Activated naive CD4-positive, alpha-beta T cell treated with Interleukin-2 at 50 U/mL for 16 hours (primary cell): ENCODE results near the gene GMDS.

Experiments used
- DNase-seq: peaks from one replicate; pipeline ENCODE4 v3.0.0-alpha.2; 2020

GMDS gene

DNA sequence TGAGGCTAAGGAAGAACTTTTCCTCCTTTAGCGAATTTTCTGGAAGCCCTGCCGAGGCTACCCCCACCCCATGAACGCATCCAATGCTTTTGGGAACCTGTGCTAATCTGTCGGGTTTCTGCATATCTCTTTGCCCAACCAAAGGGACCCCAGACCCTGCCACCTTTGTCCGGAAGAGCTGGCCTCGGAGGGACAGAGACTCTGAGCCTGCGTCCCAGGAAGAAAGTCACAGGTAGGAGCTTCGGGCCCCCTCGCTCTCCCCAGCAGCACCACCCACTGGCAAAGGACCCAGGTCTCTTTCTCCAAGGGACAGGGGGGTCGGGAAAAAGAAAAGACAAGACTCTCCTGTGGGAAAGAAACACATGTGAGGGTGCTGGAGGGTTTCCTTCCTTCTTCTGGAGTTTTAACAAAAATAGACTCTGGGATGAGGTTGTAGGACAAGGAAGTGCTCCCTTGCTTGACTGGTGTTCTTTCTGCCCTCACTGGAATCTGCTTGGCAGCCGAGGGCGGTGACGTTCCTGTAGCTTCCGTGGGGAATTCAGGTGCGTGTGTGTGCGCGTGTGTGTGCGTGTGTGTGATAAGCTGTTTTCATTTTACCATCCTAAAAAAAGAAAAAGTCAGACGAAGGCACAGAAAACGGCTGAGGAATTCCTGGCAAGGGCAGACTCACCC is 652.0 kb downstream of the GMDS start:
- DNase-seq: no peak

GRCh38 chr6:1592852-1593251 is 652.6 kb downstream of the GMDS start:
- no peak for DNase-seq

DNA sequence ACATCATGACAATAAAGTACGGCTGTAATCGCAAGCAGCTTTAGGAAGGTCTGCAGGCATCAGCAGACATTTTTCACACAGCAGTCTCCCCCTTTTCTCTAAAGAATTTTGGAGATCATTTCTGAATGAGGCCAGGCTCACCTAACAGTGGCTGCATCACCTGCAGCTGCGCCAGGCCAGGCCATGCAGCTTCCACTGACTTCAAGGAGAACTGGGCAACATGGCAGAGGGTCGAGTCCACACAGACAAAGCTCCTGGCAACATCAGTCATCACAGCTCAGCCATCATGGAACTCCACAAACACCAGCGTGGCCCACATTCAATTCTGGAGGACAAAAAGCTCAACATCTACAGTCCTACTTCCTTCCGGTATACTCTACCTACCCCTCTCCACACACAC is 653.5 kb downstream of the GMDS start:
- DNase-seq: no peak

GRCh38 chr6:1591243-1591642 is 654.2 kb downstream of the GMDS start:
- no peak for DNase-seq

- DNase-seq: no peak
These were observed 654.8 kb downstream of the GMDS start for GRCh38 chr6:1590580-1590979.

DNA sequence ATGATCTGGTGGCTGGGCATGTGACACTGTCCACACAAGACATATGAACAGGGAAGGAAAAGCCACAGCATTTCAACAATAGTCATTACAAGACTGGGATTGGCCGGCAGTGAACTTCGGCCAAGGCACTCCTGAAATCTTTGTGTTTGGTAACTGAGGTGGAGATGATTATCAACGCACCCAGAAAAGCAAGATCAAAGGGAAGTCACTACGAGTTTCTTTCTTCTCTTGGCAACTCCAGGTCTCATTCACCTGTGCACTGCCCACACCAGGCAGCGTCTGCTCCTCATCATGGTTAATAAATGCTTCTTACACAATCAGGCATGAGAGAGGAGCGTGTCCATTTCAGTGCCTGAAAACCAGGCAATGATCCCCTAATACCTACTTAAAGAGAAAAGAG is 656.2 kb downstream of the GMDS start:
- no peak for DNase-seq

GRCh38 chr6:1587977-1588376 is 657.4 kb downstream of the GMDS start:
- no peak for DNase-seq

DNA sequence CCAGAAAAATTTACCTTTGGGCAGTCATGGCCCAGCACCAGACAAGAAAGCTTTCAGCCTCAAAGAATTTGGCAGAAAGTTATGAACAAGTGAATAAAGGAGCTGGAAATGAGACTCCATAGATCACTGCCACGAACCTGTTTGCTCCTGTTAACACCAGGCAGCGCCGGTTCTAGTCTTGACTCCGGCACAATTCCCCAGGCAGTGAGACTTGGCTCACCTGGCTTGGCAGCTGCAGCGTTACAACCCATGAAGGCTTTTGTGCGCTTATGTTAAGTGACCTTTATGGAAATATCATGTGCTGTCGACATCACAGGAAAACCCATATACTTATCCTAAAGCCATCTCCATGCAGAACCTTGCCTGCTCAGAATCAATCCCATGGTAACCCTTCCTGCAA is 657.9 kb downstream of the GMDS start:
- DNase-seq: no peak

- DNase-seq: no peak
These were observed 658.4 kb downstream of the GMDS start for GRCh38 chr6:1586861-1587450.

GRCh38 chr6:1586256-1586655 is 659.1 kb downstream of the GMDS start:
- DNase-seq: no peak

GRCh38 chr6:1585669-1586049 is 659.7 kb downstream of the GMDS start:
- DNase-seq: no peak

DNA sequence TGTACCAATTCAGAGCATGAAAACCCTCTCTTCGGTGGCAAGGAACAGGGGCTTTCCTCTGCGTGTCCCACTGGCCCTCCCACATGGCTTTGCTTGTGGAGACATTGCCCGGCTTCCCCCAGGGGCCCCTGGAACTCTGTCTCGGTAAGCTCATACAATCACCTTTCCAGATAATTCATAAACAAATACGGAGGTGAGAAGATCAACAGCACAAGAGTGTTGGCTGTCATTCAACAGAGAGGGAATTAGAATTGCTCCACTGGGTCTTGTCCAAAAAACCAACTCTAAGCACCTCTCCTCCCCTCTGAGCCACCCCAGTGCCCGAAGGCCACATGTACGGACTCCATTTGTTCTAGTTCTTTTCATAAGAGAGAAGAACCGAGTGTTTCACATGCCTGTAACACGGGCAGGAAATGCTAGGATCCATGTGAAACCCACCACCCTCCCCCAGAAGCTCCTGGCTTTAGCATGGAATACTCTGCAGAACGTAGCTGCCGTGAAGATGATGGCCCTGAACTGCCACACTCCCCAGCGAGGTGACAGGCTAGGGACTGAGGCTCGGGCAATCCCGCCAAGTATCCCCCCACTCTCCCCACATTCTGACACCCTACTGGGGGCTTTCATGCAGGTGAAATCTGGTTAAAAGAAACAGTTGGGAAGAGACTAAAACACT is 660.3 kb downstream of the GMDS start:
- no peak for DNase-seq

- no peak for DNase-seq
These were observed 661.3 kb downstream of the GMDS start for GRCh38 chr6:1584146-1584545.

GRCh38 chr6:1581120-1581991 is 664.0 kb downstream of the GMDS start:
- no peak for DNase-seq

DNA sequence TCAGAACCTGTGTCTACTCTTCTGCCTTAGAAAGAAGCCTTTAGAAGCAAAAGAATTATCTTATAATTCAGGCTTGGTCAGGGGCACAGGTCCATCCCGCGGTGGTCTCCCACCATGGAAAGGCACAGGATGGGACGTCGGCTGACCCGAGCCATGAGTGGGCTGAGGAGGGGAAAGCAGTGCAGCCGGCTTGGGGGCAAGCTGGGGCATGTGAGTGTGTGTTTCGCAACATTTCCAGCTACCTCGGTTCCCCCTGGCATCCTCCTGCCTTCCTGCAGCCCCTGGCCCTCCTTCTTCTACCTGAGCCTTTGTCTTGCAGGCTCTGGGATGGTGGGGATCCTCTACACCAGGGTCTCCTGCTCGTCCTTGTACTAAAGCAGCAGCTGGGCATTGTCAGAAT is 664.8 kb downstream of the GMDS start:
- DNase-seq: no peak

DNA sequence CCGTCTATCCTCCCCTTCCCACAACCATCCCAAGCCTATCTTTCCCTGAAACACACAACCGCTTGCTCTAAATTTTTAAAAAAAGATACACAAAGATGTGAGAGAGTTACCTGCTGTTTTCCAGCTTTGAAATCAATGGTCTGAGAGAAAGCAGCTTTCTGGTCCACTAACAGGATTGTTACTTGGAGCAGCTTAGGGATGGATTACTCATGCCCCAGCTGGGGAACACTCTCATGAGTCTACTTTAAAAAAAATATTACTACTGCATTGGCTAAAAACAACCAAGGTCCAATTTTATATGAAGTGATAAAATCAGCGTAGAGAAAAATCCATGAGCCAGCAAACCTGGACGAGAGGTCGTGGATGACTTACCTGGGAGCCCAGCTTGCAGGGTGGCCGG is 665.3 kb downstream of the GMDS start:
- no peak for DNase-seq

GRCh38 chr6:1579096-1579495 is 666.3 kb downstream of the GMDS start:
- no peak for DNase-seq

- no peak for DNase-seq
These were observed 667.3 kb downstream of the GMDS start for GRCh38 chr6:1577896-1578745.

GRCh38 chr6:1577146-1577680 is 668.2 kb downstream of the GMDS start:
- no peak for DNase-seq

DNA sequence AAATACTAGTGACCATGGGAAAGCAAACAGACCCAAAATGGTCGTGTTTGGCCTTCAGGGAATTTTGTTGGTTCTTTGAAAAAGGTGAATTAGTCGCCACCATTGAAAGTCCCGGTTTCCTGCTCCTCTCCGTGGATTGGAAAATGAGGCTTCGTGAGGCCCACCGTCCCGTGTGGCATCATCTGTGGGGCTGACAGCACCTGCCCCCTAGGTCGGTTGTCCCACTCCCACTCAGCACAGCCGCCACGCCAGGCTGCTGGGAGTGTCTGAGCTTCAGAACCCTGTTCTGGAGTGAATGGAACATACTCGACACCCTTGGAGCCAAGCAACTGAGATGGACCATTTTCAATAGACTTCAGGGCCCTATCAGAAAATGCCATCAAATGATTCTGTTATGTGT is 668.7 kb downstream of the GMDS start:
- no peak for DNase-seq

GRCh38 chr6:1576166-1576565 is 669.2 kb downstream of the GMDS start:
- no peak for DNase-seq
